NB4 (cell line): ENCODE data around the gene SMYD3.

Source experiments
- CTCF ChIP-seq: IDR thresholded peaks from one replicate; pipeline ENCODE4 v1.5.1; 2012; ENCODE audit warnings: low read depth, low read length
- MYC ChIP-seq: IDR thresholded peaks from 2 replicates; pipeline ENCODE4 v1.6.1; 2011; ENCODE audit warnings: low read depth, low read length
- POLR2A ChIP-seq: IDR thresholded peaks from 2 replicates; pipeline ENCODE4 v1.6.1; 2011; ENCODE audit warnings: mild to moderate bottlenecking; ENCODE audit not compliant: insufficient read length; ENCODE audit errors: extremely low read depth

DNA sequence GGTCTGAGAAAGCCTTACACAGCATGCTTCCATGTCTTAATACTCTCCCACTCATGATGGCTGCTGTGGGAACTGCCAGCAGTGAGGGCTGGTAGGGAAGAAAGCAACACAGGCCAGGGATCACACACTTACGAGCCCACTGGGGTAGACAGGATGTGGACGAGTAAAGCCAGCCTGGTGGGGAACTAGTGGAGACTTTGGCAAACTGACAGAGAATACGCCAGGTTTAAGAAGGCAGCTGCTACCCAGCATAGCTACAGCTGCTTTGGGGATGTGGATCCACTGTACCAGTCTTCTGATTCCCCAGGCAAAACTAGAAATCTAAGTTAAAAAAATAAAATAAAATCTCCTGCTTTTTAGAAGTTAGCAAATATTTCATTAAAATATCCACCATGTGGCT, 664.0 kb downstream of the SMYD3 start:
- TF ChIP-seq MYC (no peak), CTCF (no peak), POLR2A (no peak)
